ENCODE results near the gene TAPBP.
A peak's percentile ranks its signal among the peaks of the same experiment; 100 is the strongest.
"Not testable (repeated sequence)": the region's sequence is repeated elsewhere in the genome, so short reads cannot be mapped to it uniquely, and the experiment has no call there.

The TAPBP gene

DNA sequence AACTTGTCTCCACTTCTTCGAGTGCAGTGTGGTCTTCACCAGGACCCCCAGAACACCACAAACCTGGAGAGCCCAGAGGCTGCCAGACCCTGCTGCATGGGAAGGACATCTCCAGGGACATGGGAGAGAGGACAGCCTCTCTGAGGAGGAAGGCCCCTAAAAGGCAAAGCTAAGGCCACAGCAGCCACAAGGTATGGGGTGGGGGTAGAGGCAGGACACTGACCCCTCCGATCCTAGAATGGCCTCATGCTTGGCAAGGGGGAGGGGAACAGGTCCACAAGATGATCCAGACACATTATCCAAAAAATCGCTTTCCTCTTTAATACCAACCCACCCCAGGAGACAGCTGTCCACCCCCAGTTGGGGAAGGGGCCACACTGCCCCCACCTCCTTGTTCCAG, 35.1 kb downstream of the TAPBP start:
- peak; percentile 5 for DNase-seq (ENCODE audit: low read depth)
- H3K4me3 ChIP-seq (ENCODE audit: low read depth, low read length): no peak overlapping the region
- TF ChIP-seq MYC (IDR thresholded peaks at IDR 0.05; ENCODE audit: low read depth, low read length) (no peak), POLR2A (IDR thresholded peaks at IDR 0.05; ENCODE audit: extremely low read depth, insufficient read length) (no peak)
- TF ChIP-seq, protein P1, sequence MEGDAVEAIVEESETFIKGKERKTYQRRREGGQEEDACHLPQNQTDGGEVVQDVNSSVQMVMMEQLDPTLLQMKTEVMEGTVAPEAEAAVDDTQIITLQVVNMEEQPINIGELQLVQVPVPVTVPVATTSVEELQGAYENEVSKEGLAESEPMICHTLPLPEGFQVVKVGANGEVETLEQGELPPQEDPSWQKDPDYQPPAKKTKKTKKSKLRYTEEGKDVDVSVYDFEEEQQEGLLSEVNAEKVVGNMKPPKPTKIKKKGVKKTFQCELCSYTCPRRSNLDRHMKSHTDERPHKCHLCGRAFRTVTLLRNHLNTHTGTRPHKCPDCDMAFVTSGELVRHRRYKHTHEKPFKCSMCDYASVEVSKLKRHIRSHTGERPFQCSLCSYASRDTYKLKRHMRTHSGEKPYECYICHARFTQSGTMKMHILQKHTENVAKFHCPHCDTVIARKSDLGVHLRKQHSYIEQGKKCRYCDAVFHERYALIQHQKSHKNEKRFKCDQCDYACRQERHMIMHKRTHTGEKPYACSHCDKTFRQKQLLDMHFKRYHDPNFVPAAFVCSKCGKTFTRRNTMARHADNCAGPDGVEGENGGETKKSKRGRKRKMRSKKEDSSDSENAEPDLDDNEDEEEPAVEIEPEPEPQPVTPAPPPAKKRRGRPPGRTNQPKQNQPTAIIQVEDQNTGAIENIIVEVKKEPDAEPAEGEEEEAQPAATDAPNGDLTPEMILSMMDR (IDR thresholded peaks at IDR 0.05; ENCODE audit: low read depth, low read length): no peak
- TF ChIP-seq, protein P2, sequence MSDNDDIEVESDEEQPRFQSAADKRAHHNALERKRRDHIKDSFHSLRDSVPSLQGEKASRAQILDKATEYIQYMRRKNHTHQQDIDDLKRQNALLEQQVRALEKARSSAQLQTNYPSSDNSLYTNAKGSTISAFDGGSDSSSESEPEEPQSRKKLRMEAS (IDR thresholded peaks at IDR 0.05; ENCODE audit: low read depth, low read length): no peak

DNA sequence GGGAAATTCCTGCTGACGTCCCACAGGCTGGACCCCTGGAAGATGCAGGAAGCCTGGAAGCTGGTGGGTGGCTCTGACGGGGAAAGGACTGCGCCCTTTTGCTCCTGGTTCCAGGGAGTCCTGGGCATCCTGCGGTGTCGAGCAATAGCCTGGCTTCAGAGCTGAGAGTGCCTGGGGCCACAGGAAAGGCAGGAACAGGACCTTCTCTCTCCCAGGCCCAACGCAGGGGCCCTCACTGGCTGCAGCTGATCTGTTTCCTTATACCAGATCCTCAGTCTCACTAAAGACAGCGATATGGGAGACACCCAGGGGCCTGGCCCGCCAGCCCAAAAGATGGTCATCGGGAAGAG, 35.5 kb downstream of the TAPBP start:
- TF ChIP-seq, protein P2 (IDR thresholded peaks at IDR 0.05; ENCODE audit: low read depth, low read length): no peak
- TF ChIP-seq, protein P1 (IDR thresholded peaks at IDR 0.05; ENCODE audit: low read depth, low read length): no peak
- no peak for TF ChIP-seq POLR2A (IDR thresholded peaks at IDR 0.05; ENCODE audit: extremely low read depth, insufficient read length)
- no peak for TF ChIP-seq MYC (IDR thresholded peaks at IDR 0.05; ENCODE audit: low read depth, low read length)
- DNase-seq (ENCODE audit: low read depth): no peak
- H3K4me3 ChIP-seq (ENCODE audit: low read depth, low read length): no peak overlapping the region

DNA sequence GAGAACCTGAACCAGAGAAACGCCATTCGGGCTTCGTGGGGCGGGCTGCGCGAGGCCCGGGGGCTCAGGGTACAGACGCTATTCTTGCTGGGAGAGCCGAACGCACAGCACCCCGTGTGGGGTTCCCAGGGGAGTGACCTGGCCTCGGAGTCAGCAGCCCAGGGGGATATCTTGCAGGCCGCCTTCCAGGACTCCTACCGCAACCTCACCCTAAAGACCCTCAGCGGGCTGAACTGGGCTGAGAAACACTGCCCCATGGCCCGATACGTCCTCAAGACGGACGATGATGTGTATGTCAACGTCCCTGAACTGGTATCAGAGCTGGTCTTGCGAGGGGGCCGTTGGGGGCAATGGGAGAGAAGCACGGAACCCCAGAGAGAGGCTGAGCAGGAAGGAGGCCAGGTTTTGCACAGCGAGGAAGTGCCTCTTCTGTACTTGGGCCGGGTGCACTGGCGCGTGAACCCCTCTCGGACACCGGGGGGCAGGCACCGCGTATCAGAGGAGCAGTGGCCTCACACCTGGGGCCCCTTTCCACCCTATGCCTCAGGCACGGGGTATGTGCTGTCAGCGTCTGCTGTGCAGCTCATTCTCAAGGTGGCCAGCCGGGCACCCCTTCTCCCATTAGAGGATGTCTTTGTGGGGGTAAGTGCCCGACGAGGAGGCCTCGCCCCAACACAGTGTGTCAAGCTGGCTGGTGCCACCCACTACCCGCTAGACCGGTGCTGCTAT, 36.1 kb downstream of the TAPBP start:
- TF ChIP-seq POLR2A (IDR thresholded peaks at IDR 0.05; ENCODE audit: extremely low read depth, insufficient read length): no peak
- TF ChIP-seq, protein P1 (IDR thresholded peaks at IDR 0.05; ENCODE audit: low read depth, low read length): peak; percentile 36
- TF ChIP-seq, protein P2 (IDR thresholded peaks at IDR 0.05; ENCODE audit: low read depth, low read length): peak; percentile 38; the same call in 1 of the 2 replicates
- TF ChIP-seq MYC (IDR thresholded peaks at IDR 0.05; ENCODE audit: low read depth, low read length): no peak
- DNase-seq (ENCODE audit: low read depth): peak; percentile 77

DNA sequence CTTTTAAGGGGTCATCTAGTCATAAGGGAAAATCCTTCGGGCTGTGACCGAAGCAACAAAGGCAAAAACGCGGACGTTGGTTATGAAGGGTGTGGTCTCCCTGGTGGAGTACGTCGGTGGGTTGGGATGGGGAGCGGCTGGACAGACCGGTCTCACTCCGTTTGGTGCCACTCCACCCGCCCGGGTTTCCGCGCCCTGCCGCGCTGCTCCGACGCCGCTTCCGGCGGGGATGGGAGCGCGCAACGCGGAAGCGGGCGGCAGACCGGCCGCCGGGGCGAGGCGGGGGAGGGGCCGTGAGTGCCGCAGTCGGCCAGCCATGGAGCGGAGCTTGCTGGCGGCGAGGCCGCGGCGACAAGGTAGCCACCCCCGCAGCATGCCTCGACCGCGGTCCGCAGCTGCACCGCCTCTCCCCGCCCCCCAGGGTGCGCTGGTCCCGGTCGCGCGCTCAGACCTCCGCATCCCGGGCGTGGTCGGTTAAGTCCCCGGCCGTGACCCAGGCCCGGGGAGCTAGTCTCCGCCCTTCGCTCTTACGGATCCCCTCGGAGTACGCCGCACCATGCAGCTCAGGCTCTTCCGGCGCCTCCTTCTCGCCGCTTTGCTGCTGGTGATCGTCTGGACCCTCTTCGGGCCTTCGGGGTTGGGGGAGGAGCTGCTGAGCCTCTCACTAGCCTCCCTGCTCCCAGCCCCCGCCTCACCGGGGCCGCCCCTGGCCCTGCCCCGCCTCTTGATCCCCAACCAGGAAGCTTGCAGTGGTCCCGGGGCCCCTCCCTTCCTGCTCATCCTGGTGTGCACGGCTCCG, 36.8 kb downstream of the TAPBP start, which contains the start of gene B3GALT4:
Gene B3GALT4, plus strand, starts transcription at position 260 of the 799 bp plus-strand sequence. Its CDS starts 297 bp downstream, at position 557.
- peak within 1 kb of the TSS; percentile 94 for H3K4me3 ChIP-seq (ENCODE audit: low read depth, low read length)
- TF ChIP-seq, protein P1 (IDR thresholded peaks at IDR 0.05; ENCODE audit: low read depth, low read length): peak; percentile 23
- peak; percentile 75 for TF ChIP-seq MYC (IDR thresholded peaks at IDR 0.05; ENCODE audit: low read depth, low read length)
- TF ChIP-seq, protein P2 (IDR thresholded peaks at IDR 0.05; ENCODE audit: low read depth, low read length): peak; percentile 28
- peak; percentile 59 for TF ChIP-seq POLR2A (IDR thresholded peaks at IDR 0.05; ENCODE audit: extremely low read depth, insufficient read length)
- peak; percentile 94 for DNase-seq (ENCODE audit: low read depth)

More for the DNA sequence above, 36.1 kb downstream of the TAPBP start:
- peak overlapping the region; percentile 43 for H3K4me3 ChIP-seq (ENCODE audit: low read depth, low read length)

DNA sequence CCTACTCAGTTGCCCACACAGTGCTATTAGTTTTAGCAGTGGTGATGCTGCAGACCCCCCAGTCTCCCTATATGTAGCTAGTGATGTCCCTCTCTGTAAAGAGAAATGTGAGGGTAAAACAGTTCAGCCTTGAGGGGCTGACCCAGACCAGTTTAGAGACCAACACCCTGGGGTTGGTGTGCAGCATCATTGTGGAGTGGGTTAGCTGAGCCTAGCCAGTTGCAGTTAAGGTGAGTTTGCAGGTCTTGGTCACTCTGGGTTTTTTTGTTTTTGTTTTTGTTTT, 37.4 kb downstream of the TAPBP start:
- no peak for DNase-seq (ENCODE audit: low read depth)
- H3K4me3 ChIP-seq (ENCODE audit: low read depth, low read length): peak overlapping the region; percentile 94
- no peak for TF ChIP-seq POLR2A (IDR thresholded peaks at IDR 0.05; ENCODE audit: extremely low read depth, insufficient read length)
- TF ChIP-seq, protein P1 (IDR thresholded peaks at IDR 0.05; ENCODE audit: low read depth, low read length): no peak
- TF ChIP-seq MYC (IDR thresholded peaks at IDR 0.05; ENCODE audit: low read depth, low read length): no peak
- TF ChIP-seq, protein P2 (IDR thresholded peaks at IDR 0.05; ENCODE audit: low read depth, low read length): no peak

DNA sequence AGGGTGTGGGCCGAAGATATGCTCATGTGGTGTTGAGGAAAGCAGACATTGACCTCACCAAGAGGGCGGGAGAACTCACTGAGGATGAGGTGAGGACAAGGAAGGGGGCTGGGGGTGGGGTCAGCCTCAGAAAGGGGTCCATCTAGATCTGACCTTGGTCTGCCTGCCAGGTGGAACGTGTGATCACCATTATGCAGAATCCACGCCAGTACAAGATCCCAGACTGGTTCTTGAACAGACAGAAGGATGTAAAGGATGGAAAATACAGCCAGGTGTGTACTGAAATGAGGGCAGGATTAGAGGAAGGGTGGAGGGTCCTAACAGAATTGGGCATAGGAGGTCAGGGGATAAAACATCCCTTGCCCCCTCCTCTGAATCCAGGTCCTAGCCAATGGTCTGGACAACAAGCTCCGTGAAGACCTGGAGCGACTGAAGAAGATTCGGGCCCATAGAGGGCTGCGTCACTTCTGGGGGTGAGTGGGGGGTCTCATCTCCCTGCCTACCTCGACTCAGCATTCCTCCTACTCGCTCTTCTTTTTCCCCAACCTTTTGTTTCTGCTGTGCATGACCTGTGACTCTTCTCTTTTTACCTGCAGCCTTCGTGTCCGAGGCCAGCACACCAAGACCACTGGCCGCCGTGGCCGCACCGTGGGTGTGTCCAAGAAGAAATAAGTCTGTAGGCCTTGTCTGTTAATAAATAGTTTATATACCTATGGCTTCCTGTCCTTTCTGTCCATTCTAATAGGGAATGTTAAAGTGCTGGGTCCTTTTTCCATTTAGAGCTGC, 37.9 kb downstream of the TAPBP start:
- peak overlapping the region; percentile 94 for H3K4me3 ChIP-seq (ENCODE audit: low read depth, low read length)
- DNase-seq (ENCODE audit: low read depth): not testable (repeated sequence)
